ENCODE measurements around the gene PCSK7.

DNA sequence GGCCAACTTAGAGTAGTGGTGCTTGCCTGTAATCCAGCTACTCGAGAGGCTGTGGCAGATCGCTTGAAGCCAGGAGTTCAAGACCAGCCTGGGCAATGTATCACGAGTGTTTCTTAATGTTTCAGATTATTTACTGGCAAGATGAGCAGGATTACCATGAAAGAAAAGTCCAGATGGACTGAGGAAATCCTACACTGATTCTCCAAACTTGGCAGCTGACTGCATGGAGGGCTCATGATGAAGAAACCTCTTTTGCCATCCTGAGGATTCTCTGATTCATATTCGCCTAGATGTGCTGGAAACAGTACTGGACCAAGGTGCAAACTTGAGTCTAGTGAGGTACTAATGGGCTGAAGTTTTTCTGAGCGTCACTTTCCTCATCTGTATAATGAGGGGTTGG lies 56.1 kb downstream of the PCSK7 start:
- TF ChIP-seq, protein P1, sequence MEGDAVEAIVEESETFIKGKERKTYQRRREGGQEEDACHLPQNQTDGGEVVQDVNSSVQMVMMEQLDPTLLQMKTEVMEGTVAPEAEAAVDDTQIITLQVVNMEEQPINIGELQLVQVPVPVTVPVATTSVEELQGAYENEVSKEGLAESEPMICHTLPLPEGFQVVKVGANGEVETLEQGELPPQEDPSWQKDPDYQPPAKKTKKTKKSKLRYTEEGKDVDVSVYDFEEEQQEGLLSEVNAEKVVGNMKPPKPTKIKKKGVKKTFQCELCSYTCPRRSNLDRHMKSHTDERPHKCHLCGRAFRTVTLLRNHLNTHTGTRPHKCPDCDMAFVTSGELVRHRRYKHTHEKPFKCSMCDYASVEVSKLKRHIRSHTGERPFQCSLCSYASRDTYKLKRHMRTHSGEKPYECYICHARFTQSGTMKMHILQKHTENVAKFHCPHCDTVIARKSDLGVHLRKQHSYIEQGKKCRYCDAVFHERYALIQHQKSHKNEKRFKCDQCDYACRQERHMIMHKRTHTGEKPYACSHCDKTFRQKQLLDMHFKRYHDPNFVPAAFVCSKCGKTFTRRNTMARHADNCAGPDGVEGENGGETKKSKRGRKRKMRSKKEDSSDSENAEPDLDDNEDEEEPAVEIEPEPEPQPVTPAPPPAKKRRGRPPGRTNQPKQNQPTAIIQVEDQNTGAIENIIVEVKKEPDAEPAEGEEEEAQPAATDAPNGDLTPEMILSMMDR (IDR thresholded peaks at IDR 0.05), result no peak
- TF ChIP-seq POLR2A (IDR thresholded peaks at IDR 0.05), result no peak
